ENCODE measurements around the gene C2CD3. TPM values are rescaled to one million over a fixed set of nuclear protein-coding genes. Genes with fewer than 3 reads are reported as not detected.

Gene C2CD3
- total and polyA plus RNA-seq, 4 donors: 3.1 to 14.5 (median 6.7) TPM

DNA sequence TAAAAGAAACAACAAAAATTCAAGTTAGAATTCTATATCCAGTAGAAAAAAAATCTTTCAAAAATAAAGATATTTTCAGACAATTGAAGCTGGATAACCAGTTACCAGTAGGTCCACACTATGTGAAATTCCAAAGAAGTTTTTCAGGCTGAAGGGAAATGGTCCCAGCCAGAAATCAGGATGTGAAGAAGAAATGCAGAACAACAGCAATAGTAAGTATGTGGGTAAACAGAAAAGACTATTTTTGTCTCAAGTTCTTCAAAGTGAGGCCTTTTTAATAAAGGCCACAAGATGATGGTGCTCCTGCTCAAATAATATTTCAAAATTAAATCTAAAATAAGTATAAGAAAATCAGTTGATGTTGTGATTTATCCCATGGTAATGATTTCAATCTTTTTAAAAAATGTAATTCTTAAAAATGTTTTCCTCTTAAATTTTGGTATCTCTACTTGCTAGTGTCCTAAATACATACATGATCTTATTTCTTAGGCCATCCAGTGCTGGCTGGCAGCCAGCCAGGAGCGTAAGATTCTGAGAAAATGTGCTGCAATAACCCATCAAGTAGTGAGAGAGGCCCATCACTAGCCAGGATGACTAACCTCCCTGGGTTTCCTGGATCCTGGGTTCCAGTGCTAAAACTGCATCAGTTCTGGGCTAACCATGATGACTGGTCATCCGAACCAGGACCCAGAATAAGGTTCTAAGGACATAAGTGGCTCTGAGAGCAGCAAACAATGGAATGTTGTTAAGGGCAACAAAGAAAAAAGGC is 146.4 kb downstream of the C2CD3 start (continued):
- TF ChIP-seq, protein P1, sequence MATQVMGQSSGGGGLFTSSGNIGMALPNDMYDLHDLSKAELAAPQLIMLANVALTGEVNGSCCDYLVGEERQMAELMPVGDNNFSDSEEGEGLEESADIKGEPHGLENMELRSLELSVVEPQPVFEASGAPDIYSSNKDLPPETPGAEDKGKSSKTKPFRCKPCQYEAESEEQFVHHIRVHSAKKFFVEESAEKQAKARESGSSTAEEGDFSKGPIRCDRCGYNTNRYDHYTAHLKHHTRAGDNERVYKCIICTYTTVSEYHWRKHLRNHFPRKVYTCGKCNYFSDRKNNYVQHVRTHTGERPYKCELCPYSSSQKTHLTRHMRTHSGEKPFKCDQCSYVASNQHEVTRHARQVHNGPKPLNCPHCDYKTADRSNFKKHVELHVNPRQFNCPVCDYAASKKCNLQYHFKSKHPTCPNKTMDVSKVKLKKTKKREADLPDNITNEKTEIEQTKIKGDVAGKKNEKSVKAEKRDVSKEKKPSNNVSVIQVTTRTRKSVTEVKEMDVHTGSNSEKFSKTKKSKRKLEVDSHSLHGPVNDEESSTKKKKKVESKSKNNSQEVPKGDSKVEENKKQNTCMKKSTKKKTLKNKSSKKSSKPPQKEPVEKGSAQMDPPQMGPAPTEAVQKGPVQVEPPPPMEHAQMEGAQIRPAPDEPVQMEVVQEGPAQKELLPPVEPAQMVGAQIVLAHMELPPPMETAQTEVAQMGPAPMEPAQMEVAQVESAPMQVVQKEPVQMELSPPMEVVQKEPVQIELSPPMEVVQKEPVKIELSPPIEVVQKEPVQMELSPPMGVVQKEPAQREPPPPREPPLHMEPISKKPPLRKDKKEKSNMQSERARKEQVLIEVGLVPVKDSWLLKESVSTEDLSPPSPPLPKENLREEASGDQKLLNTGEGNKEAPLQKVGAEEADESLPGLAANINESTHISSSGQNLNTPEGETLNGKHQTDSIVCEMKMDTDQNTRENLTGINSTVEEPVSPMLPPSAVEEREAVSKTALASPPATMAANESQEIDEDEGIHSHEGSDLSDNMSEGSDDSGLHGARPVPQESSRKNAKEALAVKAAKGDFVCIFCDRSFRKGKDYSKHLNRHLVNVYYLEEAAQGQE (IDR thresholded peaks at IDR 0.05): no peak

DNA sequence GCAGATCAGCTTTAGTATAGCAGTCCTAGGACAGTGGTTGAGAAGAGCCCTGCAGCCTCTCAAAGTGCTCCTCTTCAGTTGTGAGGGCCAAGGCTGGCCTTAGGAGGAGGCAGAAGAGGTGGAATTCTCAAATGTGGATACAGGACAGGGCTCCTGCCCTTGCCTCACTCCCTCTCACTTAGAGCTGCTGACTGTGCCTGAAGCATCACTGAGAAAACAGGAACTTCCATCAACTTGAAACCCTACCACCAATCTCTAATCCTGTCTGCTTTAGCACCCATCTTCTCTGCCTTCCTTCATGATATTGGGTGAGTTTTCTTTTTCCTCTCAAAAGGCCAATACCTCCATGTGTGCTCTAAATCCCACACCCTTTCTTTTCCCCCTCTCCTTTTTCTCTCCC is 147.5 kb downstream of the C2CD3 start:
- Histone ChIP-seq H3K9ac (ENCODE audit: low read depth in 1 of 2, low read length in 2 of 2) (no peak overlapping the region), H3K4me1 (ENCODE audit: control insufficient read depth in 4 of 4, insufficient read depth in 4 of 4, low read length in 3 of 4) (peaks cover 8 to 22% (median 16%) of the 10 kb centered on the region in 4 donors), H3K27me3 (ENCODE audit: control insufficient read depth in 4 of 4, insufficient read depth in 4 of 4, low read length in 3 of 4) (no peaks in the 10 kb centered on the region), H3K36me3 (ENCODE audit: control insufficient read depth in 4 of 4, insufficient read depth in 3 of 4, low read depth in 1 of 4, low read length in 3 of 4) (no peaks in the 10 kb centered on the region), H3K9me3 (ENCODE audit: control insufficient read depth in 4 of 4, low read length in 3 of 4) (no peaks in the 10 kb centered on the region), H3K4me3 (ENCODE audit: low read depth in 1 of 3, low read length in 3 of 3) (no peak overlapping the region), H3K27ac (ENCODE audit: low read depth in 1 of 2, low read length in 2 of 2) (no peak overlapping the region)
- DNase-seq (ENCODE audit: low spot score): no peak
- no peak for TF ChIP-seq EGR1 (IDR thresholded peaks at IDR 0.05; ENCODE audit: low read depth in 2 of 2)
- TF ChIP-seq FOXA2 (IDR thresholded peaks at IDR 0.05): no peak
- TF ChIP-seq, protein P2, sequence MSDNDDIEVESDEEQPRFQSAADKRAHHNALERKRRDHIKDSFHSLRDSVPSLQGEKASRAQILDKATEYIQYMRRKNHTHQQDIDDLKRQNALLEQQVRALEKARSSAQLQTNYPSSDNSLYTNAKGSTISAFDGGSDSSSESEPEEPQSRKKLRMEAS (IDR thresholded peaks at IDR 0.05): no peak
- no peak for TF ChIP-seq JUND (IDR thresholded peaks at IDR 0.05)

DNA sequence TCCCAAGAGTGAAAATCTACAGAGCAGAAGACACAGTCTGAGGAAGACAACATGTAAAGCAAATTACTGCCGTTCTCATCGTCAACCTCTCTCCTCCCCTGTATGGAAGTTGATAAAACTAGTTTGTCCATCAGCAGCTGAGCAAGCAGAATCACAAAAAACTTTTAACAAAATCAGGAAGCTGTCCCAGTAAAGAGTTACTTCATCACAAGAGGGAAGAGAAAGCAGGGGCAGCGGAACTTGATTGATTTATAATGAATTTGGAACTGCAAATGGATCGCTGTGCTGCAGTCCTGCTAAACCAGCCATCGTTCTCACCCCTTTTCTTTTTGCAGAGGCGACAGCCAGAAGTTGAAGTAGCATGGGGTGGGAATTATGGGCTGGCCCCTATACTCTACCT is 148.3 kb downstream of the C2CD3 start:
- H3K9me3 ChIP-seq (ENCODE audit: control insufficient read depth in 4 of 4, low read length in 3 of 4): no peaks in the 10 kb centered on the region
- no peak overlapping the region for H3K4me3 ChIP-seq (ENCODE audit: low read depth in 1 of 3, low read length in 3 of 3)
- H3K27ac ChIP-seq (ENCODE audit: low read depth in 1 of 2, low read length in 2 of 2): no peak overlapping the region
- H3K27me3 ChIP-seq (ENCODE audit: control insufficient read depth in 4 of 4, insufficient read depth in 4 of 4, low read length in 3 of 4): no peaks in the 10 kb centered on the region
- H3K4me1 ChIP-seq (ENCODE audit: control insufficient read depth in 4 of 4, insufficient read depth in 4 of 4, low read length in 3 of 4): peaks cover 15 to 29% (median 22%) of the 10 kb centered on the region in 4 donors
- H3K36me3 ChIP-seq (ENCODE audit: control insufficient read depth in 4 of 4, insufficient read depth in 3 of 4, low read depth in 1 of 4, low read length in 3 of 4): no peaks in the 10 kb centered on the region
- H3K9ac ChIP-seq (ENCODE audit: low read depth in 1 of 2, low read length in 2 of 2): no peak overlapping the region
- no peak for TF ChIP-seq TAF1 (conservative IDR thresholded peaks at IDR 0.05)
- no peak for TF ChIP-seq JUND (IDR thresholded peaks at IDR 0.05)
- no peak for TF ChIP-seq HNF4G (IDR thresholded peaks at IDR 0.05)
- TF ChIP-seq RXRA (IDR thresholded peaks at IDR 0.05): no peak
- TF ChIP-seq FOXA1 (IDR thresholded peaks at IDR 0.05): no peak
- no peak for TF ChIP-seq FOXA2 (IDR thresholded peaks at IDR 0.05)
- no peak for TF ChIP-seq SP1 (IDR thresholded peaks at IDR 0.05)
- no peak for DNase-seq (ENCODE audit: low spot score)
- WGBS: 95% methylated on average over 6 of the region's 6 CpGs

DNA sequence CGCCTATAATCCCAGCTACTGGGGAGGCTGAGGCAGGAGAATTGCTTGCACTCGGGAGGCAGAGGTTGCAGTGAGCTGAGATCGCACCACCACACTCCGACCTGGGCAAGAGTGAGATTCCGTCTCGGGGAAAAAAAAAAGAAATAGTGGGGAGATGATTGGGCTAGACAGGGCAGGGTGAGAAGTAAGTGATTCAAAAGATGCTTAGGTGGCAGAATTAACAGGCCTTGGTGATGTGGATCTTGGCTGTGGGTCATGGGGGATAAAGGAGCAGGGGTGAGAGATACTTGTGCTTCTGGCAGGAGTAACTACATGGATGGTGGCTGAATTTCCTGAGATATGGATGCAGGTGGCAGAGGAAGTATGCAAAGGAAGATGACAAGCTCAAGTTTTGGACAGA is 148.8 kb downstream of the C2CD3 start:
- no peaks in the 10 kb centered on the region for H3K9me3 ChIP-seq (ENCODE audit: control insufficient read depth in 4 of 4, low read length in 3 of 4)
- no peaks in the 10 kb centered on the region for H3K27me3 ChIP-seq (ENCODE audit: control insufficient read depth in 4 of 4, insufficient read depth in 4 of 4, low read length in 3 of 4)
- H3K4me3 ChIP-seq (ENCODE audit: low read depth in 1 of 3, low read length in 3 of 3): no peak overlapping the region
- TF ChIP-seq JUND (IDR thresholded peaks at IDR 0.05) (no peak), NR2F2 (IDR thresholded peaks at IDR 0.05) (no peak), RAD21 (IDR thresholded peaks at IDR 0.05) (no peak), TAF1 (conservative IDR thresholded peaks at IDR 0.05) (no peak), RXRA (IDR thresholded peaks at IDR 0.05) (no peak), FOXA1 (IDR thresholded peaks at IDR 0.05) (no peak)
- TF ChIP-seq, protein P3, sequence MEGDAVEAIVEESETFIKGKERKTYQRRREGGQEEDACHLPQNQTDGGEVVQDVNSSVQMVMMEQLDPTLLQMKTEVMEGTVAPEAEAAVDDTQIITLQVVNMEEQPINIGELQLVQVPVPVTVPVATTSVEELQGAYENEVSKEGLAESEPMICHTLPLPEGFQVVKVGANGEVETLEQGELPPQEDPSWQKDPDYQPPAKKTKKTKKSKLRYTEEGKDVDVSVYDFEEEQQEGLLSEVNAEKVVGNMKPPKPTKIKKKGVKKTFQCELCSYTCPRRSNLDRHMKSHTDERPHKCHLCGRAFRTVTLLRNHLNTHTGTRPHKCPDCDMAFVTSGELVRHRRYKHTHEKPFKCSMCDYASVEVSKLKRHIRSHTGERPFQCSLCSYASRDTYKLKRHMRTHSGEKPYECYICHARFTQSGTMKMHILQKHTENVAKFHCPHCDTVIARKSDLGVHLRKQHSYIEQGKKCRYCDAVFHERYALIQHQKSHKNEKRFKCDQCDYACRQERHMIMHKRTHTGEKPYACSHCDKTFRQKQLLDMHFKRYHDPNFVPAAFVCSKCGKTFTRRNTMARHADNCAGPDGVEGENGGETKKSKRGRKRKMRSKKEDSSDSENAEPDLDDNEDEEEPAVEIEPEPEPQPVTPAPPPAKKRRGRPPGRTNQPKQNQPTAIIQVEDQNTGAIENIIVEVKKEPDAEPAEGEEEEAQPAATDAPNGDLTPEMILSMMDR (IDR thresholded peaks at IDR 0.05; ENCODE audit: low read depth, low read length, missing input control): no peak
- 97% methylated on average over 6 of the region's 6 CpGs for WGBS
- no peak overlapping the region for H3K9ac ChIP-seq (ENCODE audit: low read depth in 1 of 2, low read length in 2 of 2)
- H3K27ac ChIP-seq (ENCODE audit: low read depth in 1 of 2, low read length in 2 of 2): no peak overlapping the region
- no peaks in the 10 kb centered on the region for H3K36me3 ChIP-seq (ENCODE audit: control insufficient read depth in 4 of 4, insufficient read depth in 3 of 4, low read depth in 1 of 4, low read length in 3 of 4)
- peaks cover 15 to 29% (median 22%) of the 10 kb centered on the region in 4 donors for H3K4me1 ChIP-seq (ENCODE audit: control insufficient read depth in 4 of 4, insufficient read depth in 4 of 4, low read length in 3 of 4)
- no peak for DNase-seq (ENCODE audit: low spot score)

All from liver (tissue), 9 donors.